HG03108 (cell line): ENCODE data around the gene ATAD3B.
"Not testable (repeated sequence)": the region's sequence is repeated elsewhere in the genome, so short reads cannot be mapped to it uniquely, and the experiment has no call there.

Source experiments
- ATAC-seq: cut with Tn5 transposase; IDR thresholded peaks from one replicate; pipeline ENCODE4 v1.9.1; 2021; ENCODE audit warnings: moderate library complexity; ENCODE audit not compliant: unreplicated experiment

The ATAD3B gene

DNA sequence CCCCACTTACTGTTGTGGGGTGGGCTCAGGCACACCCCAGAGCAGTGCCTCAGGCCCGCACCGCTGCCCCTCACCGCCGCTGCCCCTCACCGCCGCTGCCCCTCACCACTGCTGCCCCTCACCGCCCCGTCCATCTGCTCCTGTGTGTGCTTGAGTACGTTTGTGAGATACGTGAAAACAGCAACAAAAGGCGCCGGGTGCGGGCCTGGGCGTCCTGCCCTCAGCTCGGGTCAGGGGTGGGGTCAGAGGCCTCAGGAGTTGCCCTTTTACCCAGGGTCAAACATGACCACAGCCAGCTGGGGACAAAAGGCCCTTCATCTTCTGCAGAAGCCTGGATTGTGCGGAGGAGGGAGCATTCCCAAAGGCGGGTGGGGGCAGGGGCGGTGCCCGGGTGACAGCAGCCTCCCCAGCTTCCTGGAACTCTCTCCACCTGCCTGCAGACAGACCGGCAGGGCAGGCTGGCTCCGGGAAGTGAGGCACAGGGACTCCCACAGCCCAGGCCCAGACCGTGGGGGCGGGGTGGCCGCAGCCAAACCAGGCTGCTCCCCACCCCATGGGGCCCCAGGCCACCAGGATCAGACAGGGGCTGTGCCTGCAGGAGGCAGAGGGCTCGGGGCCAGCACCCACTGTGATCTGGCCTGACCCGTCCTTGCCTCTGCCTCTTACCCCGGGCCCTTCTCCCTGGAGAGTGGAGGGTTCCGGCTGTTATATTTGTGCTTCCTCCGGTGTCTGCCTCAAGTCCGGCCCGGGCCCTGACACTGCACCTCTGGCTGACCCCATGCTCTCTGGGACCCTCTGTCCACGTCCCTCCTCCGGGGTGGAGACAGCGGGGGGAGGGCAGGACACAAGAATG lies 38.4 kb upstream of the ATAD3B start:
- ATAC-seq: no peak

DNA sequence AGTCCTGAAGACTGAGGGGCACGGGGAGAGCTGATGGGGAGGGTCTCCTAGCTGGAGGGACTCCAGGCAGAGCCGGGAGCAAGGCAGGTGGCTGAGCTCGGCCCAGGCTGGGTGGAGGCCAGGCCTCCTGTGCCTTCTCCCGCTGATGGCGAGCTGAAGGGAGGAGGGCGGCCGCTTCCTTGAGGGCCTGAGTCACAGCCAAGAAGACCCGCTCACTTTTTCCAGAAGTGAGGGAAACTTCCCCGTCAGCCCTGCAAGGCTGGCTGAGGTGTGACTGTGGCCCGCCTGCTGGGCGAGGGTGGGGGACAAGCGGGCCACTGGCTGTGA lies 37.8 kb upstream of the ATAD3B start:
- ATAC-seq: no peak

DNA sequence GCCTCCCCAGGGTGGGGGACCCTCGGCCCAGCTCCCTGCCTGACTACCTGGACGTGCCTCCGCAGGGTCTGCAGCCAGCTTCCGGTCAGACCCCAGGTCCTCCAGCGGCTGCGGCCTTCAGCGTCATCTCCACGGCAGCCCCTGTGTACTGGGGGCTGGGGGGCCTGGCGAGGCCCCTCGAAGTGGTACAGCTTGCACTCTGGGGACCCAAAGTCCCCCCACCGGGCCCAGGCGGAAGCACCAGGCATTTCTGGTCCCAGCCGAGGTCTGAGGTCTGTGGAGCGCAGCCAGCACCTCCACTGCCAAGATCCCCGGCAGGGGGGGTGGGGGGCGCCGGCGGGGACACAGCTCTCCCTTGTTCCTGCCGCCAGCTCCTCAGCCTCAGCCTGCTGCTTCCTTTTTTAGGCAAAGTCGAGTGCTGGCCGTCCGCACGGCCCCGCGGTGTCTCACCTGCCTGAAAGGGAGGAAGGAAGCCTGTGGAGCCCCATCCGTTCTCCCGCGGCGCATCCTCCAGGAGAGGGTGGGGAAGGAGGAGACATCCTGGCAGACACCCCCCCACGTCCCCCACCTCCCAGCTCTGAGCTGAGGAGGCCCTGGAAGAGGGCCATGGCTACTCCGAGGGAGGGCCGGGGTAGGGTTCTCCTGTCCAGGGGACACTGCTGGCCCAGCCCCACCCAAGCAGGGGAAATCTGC lies 37.3 kb upstream of the ATAD3B start:
- ATAC-seq: no peak

DNA sequence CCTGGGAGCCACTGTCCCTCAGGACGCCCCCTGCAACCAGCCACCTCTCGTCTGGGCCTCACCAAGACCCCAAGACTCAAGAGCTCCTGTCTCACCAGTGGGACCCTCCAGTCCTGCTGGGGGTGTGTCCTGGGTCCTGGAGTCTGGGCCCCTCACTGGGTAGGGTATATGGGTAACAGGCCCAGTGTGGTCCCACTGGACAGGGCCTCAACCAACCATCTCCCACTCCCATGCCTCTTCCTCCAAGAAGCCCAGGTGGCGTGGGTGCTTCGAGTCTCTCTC lies 36.8 kb upstream of the ATAD3B start:
- ATAC-seq: no peak

DNA sequence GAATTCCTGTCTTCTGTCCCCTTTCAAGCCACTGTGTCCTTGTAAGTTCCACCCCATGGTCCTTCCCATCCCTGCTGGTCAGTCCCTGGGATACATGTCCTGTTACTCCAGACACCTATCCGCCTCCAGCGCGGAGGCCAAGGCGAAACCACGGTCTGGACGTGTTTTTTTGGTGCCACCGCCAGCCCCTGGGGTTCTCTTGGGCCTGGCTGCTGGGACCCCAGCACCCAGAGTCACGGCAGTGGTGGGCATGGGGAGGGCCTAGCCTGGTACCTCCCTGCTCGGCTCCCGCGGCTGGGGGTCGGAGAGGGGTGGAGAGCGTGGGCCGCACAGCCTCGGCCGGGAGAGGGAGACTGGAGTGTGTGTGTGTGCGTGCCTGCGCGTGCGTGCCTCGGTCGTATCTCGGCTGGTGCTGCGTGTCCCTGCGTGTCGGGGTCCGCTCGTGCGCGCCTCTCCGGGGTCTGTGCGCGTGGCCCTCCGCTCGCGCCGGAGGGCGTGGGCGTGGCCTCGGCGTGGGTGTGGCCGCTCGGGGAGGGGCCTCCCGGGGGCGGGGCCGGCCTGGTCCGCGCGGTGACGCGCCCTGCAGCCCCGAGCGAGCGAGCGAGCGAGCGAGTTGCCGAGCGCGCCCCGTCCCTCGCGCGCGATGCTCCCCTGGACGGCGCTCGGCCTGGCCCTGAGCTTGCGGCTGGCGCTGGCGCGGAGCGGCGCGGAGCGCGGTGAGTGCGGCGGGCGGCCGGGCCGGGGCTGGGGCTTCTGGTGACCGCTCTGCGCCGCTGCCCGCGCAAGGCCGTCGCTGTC lies 36.3 kb upstream of the ATAD3B start, which contains the start of gene VWA1:
VWA1 (plus strand) TSS at position 585 of the 798 bp plus-strand sequence; CDS start at position 644, 59 bp downstream.
- ATAC-seq: no peak

DNA sequence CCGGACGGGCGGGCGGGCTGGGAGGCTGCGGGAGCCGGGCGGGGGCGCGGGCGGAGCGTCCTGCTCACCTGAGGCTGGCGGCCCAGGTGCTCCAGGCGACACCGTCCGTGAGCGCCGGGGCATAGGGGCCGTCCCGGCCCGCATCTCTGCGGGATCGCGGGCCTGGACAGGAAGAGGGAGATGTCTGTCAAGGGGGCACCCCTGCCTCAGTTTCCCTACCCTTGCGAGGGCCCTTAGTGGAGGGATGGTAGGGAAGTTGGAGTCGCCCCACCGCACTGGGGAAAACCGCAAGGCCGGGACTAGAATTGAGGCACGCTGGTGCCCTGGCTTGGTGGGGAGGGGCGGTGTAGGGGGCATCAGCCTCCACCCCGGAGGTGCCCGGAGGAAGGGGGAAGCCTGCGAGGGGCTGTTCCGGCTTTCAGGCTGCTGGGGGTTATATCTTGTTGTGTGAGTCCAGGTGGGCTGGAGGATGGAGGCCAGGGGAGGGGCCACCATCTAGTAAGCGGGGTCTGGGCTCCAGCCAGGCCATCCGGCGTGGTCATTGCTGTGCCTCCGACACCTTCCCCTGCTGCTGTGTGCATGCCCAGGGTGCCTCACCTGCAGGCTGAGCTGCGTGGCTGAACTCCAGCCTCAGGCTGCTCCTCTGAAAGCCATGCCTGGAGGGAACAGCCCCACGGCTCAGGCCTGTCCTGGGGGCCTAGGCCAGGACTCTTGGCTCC lies 35.5 kb upstream of the ATAD3B start:
- ATAC-seq: no peak

DNA sequence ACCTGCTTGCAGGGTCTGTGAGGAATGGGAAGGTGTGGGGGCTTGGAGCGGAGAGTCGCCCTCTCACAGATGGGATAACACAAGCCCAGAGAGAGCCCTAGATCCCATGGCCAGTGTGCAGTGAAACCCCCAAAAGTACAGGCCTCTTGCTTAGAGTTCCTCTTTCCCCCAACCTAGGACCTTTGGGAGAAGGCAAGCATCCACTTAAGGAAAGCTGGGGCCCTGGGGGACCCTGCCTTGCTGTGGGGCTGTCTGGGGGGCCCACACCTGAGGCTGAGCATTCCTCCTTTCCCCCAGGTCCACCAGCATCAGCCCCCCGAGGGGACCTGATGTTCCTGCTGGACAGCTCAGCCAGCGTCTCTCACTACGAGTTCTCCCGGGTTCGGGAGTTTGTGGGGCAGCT lies 34.9 kb upstream of the ATAD3B start:
- ATAC-seq: no peak

DNA sequence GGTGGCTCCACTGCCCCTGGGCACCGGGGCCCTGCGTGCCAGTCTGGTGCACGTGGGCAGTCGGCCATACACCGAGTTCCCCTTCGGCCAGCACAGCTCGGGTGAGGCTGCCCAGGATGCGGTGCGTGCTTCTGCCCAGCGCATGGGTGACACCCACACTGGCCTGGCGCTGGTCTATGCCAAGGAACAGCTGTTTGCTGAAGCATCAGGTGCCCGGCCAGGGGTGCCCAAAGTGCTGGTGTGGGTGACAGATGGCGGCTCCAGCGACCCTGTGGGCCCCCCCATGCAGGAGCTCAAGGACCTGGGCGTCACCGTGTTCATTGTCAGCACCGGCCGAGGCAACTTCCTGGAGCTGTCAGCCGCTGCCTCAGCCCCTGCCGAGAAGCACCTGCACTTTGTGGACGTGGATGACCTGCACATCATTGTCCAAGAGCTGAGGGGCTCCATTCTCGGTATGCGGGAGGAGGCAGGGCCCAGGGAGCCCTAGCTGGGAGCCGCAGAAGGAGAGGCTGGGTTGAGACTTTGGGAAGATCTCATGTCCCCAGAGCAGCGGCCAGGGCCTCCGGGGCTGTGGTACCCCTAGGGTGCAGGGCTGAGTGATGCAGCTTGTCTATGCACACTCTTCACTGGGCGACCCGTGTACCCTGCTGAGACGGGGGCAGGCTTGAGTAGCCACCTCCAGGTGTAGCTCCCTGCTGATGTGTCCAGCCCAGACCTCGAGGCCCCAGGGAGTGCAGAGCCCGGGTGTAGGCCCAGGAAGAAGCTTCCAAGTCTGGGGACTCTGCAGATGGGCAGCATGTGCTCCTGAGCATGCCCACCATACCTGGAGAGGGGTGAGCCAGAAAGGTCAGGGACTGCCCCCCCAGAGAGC lies 34.3 kb upstream of the ATAD3B start:
- no peak for ATAC-seq

DNA sequence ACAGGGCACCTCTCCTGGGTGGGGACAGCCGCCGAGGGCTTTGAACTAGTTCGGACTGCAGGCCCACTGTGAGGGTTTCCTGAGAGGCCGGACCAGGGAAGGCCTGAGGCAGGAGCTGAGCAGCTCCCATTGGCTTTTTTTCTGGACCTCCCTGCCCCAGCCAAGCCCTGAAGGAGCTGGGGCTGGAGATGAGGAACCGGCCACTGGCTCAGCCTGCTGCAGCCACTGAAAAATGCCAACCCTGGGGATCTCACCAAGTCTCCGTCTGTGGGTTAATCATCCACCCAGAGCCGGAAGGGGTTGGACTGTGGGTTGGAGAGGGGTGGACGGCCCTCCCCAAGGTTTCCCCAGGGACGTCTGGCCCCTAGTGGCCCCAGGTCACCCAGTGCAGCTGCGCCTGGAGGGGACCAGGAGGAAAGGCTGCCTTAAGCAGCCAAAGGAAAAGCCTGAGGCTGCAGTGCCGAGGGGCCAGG lies 33.6 kb upstream of the ATAD3B start:
- peak; percentile 42 for ATAC-seq

DNA sequence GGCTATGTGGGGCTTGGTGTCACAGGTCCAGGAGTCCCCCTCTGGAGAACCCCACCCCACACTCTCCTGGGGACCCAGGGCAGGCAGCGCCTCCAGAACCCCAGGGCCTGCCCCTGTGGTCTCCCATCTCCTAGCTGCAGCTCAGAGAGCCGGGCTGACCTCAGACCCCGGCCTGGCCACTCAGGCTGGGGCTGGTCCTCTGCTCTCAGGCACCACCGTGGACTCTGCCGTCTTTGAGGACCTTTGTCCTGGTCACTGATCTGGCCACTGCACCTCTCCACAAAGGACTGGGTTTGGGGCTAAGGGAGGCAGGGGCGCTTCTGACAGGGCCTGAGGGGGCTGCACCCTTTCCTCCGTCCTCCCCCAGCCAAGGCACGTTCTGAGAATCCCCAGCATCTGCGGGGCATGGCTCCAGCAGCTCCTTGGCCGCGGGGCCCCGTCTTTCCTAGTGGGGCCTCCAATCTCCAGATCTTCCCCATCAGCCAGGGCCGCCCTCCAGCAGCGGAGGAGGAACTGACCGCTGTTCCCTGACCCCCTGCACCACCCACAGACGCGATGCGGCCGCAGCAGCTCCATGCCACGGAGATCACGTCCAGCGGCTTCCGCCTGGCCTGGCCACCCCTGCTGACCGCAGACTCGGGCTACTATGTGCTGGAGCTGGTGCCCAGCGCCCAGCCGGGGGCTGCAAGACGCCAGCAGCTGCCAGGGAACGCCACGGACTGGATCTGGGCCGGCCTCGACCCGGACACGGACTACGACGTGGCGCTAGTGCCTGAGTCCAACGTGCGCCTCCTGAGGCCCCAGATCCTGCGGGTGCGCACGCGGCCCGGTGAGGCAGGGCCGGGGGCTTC lies 32.8 kb upstream of the ATAD3B start:
- ATAC-seq: no peak

DNA sequence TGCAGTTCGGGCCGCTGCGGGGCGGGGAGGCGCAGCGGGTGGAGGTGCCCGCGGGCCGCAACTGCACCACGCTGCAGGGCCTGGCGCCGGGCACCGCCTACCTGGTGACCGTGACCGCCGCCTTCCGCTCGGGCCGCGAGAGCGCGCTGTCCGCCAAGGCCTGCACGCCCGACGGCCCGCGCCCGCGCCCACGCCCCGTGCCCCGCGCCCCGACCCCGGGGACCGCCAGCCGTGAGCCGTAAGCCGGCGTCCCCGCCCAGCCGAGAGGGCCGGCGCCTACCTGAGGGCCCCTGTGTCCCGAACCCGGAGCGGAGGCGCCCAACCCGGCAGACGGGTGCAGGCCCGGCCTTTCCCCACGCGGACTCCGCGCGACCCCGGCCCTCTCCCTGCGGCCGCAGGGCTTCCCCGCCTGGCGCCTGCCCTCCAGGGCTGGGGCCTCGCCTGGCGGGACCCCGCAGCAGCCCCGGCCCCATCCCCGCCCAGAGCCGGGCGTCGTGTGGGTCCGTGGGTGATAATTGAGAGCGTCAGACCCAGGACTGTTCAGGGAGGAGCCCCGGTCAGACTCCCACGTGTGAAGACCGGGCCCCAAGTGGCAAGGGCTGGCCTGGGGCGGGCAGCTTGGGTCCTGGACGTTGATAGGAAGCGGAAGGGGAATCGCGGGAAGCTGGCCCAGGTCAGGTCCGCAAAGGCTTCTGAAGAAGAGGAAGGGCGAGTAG lies 31.9 kb upstream of the ATAD3B start:
- no peak for ATAC-seq

DNA sequence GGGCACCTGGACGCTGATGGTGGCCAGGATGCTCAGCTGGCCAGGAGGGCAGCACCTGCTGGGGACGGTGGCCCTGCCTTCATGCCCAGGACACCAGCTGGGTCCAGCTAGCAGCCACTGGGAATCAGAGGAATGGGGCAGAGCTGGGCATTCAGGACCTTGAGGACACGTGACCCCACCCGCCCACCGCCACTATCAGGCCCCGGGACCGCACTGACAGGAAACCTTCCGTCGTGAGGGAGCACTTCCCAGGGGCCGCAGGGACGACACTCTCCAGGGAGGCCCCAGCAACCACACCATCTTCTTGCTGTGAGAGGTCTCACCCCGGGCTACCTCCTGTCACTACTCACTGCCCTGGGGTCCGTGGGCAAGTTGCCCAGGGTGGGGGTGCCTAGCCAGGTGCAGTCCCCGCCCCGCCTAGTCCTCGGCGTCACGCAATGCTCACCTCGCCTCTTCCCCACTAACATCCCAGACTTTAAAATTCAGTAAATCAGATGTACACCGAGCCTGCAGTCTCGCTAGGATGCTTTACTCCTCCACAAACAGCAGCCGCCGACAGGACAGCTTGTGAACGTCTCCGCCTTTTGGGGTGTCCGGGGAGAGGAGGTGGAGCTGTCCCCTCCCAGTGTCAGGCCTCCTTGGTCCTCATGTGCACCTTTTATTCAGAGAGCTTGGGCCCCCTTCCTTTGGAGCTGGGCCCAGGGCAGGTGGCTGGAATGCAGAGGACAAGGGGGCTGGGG lies 31.1 kb upstream of the ATAD3B start:
- ATAC-seq: no peak

DNA sequence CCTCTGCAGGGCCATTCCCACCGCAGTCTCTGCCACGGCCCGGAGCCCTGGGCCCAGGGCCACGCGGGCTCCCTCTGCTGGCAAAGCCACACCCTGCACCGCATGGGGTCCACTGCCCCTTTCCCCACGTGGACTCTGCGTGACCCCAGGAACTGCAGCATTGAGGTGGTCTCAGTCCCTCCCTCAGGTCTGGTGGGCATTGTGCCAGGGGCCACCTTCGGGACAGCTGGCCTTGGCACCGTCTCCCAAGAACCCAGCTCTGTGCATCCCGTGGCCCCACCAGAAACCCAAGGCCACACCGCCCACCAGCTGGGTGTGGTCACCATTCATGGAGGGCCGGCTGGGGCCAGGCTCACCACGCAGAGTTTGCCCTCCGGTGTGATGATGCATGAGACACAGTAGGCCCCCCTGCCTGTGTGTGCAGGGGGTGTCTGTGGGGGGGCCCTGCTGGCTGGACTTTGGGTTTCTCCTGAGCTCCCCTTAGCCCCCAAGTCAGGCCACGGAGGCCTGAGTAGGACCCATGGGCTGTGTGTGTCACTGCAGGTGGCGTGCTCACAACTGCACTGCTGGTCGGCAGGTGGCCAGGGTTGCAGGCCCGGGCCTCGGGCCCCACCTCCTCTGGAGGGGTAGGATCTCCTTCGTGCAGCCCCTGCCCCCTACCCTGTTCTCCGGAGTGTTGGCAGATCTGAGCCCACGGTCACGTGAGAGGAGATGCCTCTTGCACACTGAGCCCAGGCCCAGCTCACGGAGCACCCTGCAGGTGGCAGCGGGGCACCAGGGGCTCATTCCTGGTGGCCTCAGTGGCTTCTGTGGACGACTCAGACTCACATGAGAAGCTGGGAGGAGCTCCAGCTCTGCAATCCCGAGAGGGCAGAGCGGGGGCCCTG lies 30.3 kb upstream of the ATAD3B start:
- ATAC-seq: no peak

DNA sequence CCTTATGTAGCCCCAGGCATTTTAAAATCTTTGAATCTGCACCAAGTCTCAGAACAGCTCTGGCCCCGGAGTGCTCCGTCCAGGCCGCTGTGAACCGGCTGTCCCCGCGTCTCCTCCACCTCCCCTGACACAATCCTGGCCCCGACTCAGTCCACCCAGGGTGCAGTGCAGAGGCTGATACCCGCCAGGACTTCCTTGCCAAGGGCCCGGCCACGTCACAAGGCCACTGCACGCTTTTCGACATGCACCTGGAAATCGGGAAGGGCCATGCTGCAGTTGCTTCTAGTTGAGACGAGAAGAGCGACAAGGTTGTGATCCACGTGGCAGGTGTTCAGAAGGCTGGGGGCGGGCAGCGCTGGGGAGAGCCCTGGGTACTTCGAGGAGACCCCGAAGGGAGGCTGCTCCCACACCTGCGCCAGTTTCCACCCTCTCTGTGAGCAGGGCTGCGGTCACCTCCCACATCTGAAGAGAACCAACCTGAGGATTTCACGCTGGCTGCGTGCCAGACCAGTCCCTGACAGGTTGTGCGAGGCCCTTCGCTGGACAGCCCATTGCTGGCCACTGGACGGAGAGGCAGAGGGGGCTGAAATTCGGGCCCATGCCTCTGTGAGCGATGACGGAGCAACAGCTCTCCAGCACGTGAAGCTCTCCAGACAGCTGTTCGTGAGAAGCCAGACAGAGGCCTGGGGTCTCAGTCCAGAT lies 29.3 kb upstream of the ATAD3B start:
- no peak for ATAC-seq

DNA sequence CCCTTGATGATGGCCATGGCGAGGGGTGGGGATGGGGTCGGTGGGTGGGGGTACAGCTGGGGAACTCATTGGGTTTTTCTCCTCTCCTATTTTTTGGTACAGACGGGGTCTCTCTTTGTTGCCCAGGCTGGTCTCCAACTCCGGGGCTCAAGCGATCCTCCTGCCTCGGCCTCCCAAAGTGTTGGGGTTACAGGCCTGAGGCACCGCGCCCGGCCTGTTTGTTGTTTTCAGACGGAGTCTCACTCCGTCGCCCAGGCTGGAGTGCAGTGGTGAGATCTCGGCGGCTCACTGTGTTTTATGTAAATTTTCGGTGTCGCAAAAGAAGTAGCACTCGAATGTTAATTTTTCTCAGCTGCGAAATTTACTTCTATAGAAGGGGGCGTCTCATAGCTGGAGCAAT lies 24.9 kb upstream of the ATAD3B start:
- ATAC-seq: not testable (repeated sequence)

DNA sequence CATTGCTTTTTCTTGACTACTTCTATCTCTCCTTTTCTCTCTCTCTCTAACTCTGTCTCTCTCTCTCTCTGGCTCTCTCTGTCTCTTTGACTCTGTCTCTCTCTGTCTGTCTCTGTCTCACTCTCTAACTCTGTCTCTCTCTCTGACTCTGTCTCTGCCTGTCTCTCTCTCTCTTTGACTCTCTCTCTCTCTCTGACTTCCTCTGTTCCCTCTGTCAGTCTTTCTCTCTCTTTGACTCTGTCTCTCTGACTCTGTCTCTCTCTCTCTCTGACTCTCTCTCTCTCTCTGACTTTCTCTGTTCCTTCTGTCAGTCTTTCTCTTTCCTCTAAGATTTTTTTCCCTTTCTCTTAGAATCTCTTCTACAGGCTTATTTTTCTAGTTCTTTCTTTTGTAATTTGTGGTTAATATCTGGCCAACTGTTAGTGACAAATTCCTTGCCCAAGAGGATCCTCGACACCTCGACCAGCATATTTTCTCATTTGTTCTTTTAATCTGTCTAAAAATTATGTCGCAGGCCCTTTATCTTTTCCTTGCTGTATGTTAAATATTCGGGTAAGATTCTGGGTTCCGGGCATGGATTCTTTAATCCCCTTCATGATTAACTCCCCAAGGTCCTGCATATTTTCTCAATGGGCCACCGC lies 22.3 kb upstream of the ATAD3B start, which contains the start of gene ATAD3C:
ATAD3C (plus strand) TSS at position 591 of the 641 bp plus-strand sequence. CDS start 995 bp downstream, outside the sequence.
- ATAC-seq: no peak
